Left lung (tissue), 10 donors: ENCODE data around the gene USP6NL. TPM values are rescaled to one million over a fixed set of nuclear protein-coding genes. Genes with fewer than 3 reads are reported as not detected.

Source experiments
- ATAC-seq: fragments of 200-7000 bp; cut with Tn5 transposase; one replicate; pipeline ENCODE4 v1.9.1; 2020; ENCODE audit warnings: moderate library complexity
- DNase-seq, 4 donors: peaks; one replicate each; pipeline ENCODE4 v3.0.0-alpha.2; 2013 to 2020
- H3K27ac ChIP-seq, 2 donors: fragments of 200-600 bp; sonication (generic) in 1 of 2; one replicate each; pipeline versions ENCODE4 v1.5.0 to v1.8.0; 2020 to 2021
- H3K27me3 ChIP-seq, 2 donors: fragments of 200-600 bp; sonication (generic) in 1 of 2; one replicate each; pipeline versions ENCODE4 v1.5.0 to v1.8.0; 2020 to 2021
- H3K36me3 ChIP-seq, 2 donors: fragments of 200-600 bp; sonication (generic) in 1 of 2; one replicate each; pipeline versions ENCODE4 v1.5.0 to v1.8.0; 2020 to 2021
- H3K4me1 ChIP-seq, 2 donors: fragments of 200-600 bp; one replicate each; pipeline ENCODE4 v1.8.0; 2021
- H3K4me3 ChIP-seq, 2 donors: fragments of 200-600 bp; sonication (generic) in 1 of 2; one replicate each; pipeline versions ENCODE4 v1.5.0 to v1.8.0; 2020 to 2021; ENCODE audit warnings: mild to moderate bottlenecking in 1 of 2
- H3K9me3 ChIP-seq, 2 donors: fragments of 200-600 bp; sonication (generic) in 1 of 2; one replicate each; pipeline versions ENCODE4 v1.5.0 to v1.8.0; 2020 to 2021
- intact Hi-C, 2 donors: fragments of 100-400 bp; cut with DNase I; formaldehyde crosslinking; loops; one replicate each; pipeline versions ENCODE4 v1.11.2 to v1.14.2; 2022
- polyA plus RNA-seq, 6 donors: library from polyadenylated mRNA; unstranded; fragments of 120-200 nt; gene quantifications; one replicate each; pipeline ENCODE4 v1.2.1, GENCODE V29; 2013; ENCODE audit not compliant: insufficient read length in 6 of 6
- total RNA-seq, 2 donors: library from RNA; stranded (reverse); fragmentation: NEBNext Ultra II Directional; extraction: Animal tissue kit (Norgen Biotek cat#: 25700); gene quantifications; one replicate each; pipeline ENCODE4 v1.2.1, GENCODE V29; 2021
- TF ChIP-seq, protein P1 (sequence below), 2 donors: fragments of 200-600 bp; sonication (generic) in 1 of 2; IDR thresholded peaks; one replicate each; pipeline versions ENCODE4 v1.5.0 to v1.8.0; 2021; ENCODE audit warnings: antibody characterized with exemption in 2 of 2
- donor health status: DM: no; HTN: yes; CAD: no.
- donor health status: DM: no; HTN: no; CAD: no.

Gene USP6NL
- total and polyA plus RNA-seq, 8 donors: 16.0 to 25.6 (median 24.0) TPM

DNA sequence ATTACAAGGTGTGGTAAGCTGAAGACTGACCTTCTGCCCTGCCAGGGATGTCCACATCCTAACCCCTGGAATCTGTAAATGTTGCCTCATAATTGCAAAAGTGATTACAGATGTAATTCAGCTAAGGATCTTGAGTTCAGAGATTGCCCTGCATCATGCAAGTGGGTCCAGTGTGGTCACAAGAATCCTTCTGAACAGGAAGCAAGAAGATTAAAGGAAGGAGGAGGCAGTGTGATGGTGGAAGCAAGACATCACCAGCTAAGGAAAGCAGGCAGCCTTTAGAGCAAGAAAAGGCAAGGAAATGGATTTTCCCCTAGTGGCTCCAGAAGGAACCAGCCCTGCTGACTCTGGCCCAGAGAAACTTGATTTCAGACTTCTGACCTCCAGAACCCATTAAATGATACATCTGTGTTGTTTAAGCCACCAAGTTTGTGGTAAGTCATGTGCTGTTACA, 78.1 kb downstream of the USP6NL start:
- Histone ChIP-seq H3K27me3 (no peaks in the 10 kb centered on the region), H3K9me3 (no peaks in the 10 kb centered on the region), H3K4me1 (peaks cover 6 to 10% of the 10 kb centered on the region in 2 donors), H3K4me3 (no peak overlapping the region), H3K36me3 (no peaks in the 10 kb centered on the region), H3K27ac (no peak overlapping the region)
- ATAC-seq: peak; percentile 35
- no peak for DNase-seq
- intact Hi-C loops: no loop called here
- TF ChIP-seq, protein P1, sequence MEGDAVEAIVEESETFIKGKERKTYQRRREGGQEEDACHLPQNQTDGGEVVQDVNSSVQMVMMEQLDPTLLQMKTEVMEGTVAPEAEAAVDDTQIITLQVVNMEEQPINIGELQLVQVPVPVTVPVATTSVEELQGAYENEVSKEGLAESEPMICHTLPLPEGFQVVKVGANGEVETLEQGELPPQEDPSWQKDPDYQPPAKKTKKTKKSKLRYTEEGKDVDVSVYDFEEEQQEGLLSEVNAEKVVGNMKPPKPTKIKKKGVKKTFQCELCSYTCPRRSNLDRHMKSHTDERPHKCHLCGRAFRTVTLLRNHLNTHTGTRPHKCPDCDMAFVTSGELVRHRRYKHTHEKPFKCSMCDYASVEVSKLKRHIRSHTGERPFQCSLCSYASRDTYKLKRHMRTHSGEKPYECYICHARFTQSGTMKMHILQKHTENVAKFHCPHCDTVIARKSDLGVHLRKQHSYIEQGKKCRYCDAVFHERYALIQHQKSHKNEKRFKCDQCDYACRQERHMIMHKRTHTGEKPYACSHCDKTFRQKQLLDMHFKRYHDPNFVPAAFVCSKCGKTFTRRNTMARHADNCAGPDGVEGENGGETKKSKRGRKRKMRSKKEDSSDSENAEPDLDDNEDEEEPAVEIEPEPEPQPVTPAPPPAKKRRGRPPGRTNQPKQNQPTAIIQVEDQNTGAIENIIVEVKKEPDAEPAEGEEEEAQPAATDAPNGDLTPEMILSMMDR (IDR thresholded peaks at IDR 0.05): no peak

DNA sequence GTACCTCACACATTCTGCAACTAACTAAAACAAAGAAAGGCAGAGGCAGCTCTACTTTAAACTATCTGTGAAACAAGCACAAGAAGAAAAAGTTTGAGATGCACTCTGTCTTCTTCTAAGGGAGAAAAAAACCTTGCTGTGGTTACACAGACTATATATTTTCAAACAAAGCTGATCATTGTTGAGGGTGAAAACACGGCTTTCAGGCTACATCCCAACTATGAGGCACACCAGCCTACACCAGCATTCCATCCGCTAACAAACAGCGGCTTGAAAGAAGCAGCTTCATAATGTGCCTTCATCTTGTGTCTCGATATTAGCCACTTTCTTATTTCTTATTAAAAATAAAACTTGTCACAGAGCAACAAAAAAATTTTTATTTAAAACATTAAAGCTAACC, 79.1 kb downstream of the USP6NL start:
- peaks cover 8 to 19% of the 10 kb centered on the region in 2 donors for H3K4me1 ChIP-seq
- no peaks in the 10 kb centered on the region for H3K36me3 ChIP-seq
- H3K27ac ChIP-seq: no peak overlapping the region
- H3K9me3 ChIP-seq: no peaks in the 10 kb centered on the region
- H3K27me3 ChIP-seq: no peaks in the 10 kb centered on the region
- ATAC-seq (no peak), DNase-seq (no peak)
- H3K4me3 ChIP-seq: no peak overlapping the region
- TF ChIP-seq, protein P1 (IDR thresholded peaks at IDR 0.05): no peak
- intact Hi-C loops: no loop called here

DNA sequence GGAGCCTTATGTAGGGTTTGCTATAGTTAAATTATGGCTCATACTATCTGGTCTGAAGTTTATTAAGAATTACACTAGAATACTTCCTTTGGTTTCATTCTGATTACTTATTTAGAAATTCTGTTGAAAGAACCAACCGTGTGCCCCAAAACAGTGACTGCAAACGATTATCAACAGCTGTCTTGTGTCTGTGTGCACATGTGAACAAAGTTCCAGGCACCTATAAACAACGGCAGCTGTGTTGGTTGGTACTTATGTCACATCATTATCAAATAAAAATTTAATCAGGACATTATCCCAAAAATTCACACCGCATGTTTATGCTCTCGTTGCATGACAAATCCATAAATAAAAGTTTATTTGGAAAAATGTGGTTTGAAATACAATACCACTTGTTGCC, 80.6 kb downstream of the USP6NL start:
- ATAC-seq (no peak), DNase-seq (peak in 2 of 4 donors; percentile 59 to 68)
- H3K36me3 ChIP-seq: no peaks in the 10 kb centered on the region
- H3K27ac ChIP-seq: no peak overlapping the region
- no peaks in the 10 kb centered on the region for H3K27me3 ChIP-seq
- TF ChIP-seq, protein P1 (IDR thresholded peaks at IDR 0.05): no peak
- intact Hi-C loops: no loop called here
- no peak overlapping the region for H3K4me3 ChIP-seq
- no peaks in the 10 kb centered on the region for H3K9me3 ChIP-seq
- H3K4me1 ChIP-seq: peaks cover 8 to 20% of the 10 kb centered on the region in 2 donors

DNA sequence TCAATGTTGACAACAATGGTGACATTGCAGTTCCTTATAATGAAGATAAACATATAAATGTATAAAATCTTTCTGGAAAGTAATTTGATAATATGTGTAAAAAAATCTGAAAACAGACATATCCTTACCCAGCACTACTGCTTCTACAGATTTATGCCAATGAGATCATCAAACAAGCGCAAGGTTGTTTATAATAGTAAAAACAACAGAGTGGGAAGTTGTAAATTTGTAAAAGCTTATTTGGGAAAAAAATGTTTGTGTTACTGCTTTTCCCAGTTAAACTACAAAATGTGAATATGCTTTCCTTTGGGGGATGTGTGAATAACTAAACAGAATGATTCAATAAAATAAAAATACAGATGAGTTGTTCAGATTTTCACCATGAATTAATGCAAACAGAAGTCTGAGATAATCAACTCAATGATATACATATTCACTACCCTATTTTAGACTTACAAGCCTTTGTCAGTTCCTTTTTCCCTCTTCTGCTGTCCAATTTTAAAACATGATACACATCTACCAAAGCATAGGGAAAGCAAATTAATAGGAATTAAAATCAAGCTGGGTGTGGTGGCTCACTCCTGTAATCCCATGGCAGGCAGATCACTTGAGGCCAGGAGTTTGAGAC, 82.1 kb downstream of the USP6NL start:
- no peaks in the 10 kb centered on the region for H3K36me3 ChIP-seq
- TF ChIP-seq, protein P1 (IDR thresholded peaks at IDR 0.05): no peak
- intact Hi-C loops: loop anchor here in 1 of 2 donors (10.0 kb wide), 1 partner anchor 85 kb away; the partner anchor contains the start of gene USP6NL
- H3K27ac ChIP-seq: no peak overlapping the region
- DNase-seq (no peak), ATAC-seq (no peak)
- H3K9me3 ChIP-seq: no peaks in the 10 kb centered on the region
- H3K4me3 ChIP-seq: no peak overlapping the region
- no peaks in the 10 kb centered on the region for H3K27me3 ChIP-seq
- H3K4me1 ChIP-seq: peaks cover 8 to 20% of the 10 kb centered on the region in 2 donors

DNA sequence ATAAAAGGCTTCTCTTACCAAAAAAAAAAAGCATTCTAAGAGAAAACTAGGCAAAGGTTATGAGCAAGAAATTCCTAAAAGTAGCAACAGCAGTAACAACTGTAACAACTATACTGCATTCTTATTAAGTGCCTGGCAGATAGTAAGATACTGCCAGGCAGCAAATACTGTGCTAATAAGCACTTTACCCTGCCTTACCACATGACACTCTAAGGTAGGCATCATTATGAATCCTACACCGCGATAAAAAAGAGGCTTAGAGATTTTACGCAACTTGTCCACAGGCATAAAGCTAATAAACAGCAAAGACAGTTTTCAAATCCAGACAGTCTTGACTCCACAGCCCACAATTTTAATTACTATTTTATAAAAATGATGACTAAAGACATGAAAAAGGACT, 83.2 kb downstream of the USP6NL start:
- Histone ChIP-seq H3K27ac (no peak overlapping the region), H3K36me3 (no peaks in the 10 kb centered on the region), H3K4me1 (peaks cover 8 to 20% of the 10 kb centered on the region in 2 donors), H3K9me3 (no peaks in the 10 kb centered on the region), H3K27me3 (no peaks in the 10 kb centered on the region), H3K4me3 (no peak overlapping the region)
- TF ChIP-seq, protein P1 (IDR thresholded peaks at IDR 0.05): no peak
- ATAC-seq (peak; percentile 67), DNase-seq (no peak)
- intact Hi-C loops: loop anchor here in 1 of 2 donors (10.0 kb wide), 1 partner anchor 87 kb away; the partner anchor contains the start of gene USP6NL
